Femur (tissue), 1 donor: ENCODE measurements around the gene TBCCD1.
"Not testable (repeated sequence)": the region's sequence is repeated elsewhere in the genome, so short reads cannot be mapped to it uniquely, and the experiment has no call there.

Experiments used
- DNase-seq: peaks from one replicate; pipeline ENCODE4 v3.0.0-alpha.2; 2017

The TBCCD1 gene

DNA sequence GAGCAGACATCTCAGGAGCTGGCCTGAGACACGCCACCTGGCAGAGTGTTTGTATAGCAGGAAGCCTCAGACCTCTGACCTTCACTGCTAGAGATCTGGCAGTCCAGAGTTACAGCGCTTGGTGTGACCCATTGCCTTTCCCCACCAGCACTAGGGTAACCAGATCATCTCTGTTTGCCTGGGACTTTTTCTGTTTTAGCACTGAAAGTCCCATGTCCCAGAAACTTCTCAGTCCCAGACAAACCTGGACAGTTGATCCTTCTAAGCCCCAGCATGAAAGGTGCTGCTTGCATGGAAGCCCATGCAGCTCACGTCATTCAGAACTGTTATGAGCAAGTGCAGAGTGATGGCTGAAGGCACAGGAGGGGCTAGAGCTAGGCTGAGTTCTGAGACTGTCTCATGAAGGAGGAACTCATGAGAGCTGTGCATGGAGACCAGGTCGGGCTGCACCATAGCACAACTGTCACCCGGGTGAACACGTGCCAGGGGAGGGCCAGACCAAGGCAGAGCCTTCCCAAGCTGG lies 27.5 kb upstream of the TBCCD1 start:
- no peak for DNase-seq

DNA sequence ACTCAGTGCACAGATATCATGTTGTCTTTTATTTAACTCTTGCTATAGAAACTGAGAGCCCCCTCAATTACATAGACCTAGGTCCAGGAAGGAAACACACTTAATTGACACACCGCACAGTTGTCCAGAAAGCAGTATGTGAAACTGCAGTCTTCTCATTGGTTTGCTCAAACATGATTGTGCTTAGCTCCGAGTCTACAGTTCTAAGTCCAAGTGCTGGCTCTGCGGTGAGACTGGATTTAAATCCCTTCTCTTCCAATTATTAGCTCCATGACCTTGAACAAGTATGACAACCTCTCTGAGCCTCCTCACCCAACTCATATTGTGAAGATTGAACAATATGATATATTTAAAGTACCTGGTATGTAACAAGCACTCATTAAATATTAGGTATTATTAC lies 26.7 kb upstream of the TBCCD1 start:
- no peak for DNase-seq

DNA sequence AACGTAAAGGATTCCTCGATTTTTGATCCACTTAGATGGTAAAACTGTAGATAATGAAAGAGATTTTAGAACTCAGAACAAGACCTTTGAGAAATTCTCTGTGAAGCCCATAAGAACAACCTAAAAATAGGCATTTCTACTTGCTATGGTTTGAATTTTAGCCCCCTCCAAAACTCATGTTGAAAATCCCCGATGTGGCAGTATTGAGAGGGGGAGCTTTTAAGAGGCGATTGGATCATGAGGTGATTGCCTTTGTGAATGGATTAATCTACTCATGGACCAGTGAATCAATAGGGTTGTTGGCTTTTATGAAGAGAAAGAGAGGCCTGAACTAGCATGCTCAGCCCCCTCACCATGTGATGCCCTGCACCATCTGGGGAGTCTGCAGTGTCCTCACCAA lies 25.5 kb upstream of the TBCCD1 start:
- no peak for DNase-seq

DNA sequence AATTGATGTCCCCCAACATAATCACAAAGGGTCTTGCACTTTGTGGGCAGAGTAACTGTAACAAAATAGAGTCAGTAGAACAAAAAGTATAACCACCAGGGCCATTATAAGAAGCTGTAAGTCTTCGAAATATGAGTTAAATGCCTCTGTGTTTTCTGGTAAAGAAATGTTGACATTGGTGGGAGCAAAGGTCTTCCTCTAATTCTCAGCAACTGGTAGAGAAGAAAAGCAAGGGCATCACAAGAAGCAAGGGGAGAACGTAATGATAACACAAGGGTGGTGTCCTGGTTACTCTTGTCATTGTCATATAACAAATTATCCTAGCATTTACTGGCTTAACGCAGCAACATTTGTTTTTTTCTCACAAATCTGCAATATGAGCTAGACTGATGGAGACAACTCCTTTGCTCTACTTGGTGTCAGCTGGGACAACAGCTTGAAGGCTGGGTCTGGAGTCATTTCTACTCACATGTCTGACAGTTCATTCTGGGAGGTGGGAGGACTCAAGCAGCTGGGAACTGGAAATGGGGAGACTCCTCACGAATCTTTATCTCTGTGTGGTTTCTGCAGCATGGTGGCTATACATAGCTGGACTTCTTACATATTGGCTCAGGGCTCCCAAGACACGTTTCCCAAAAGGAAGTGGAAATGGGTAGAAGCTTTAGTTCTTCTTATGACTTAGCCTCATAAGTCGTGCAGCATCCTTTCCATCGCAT lies 23.6 kb upstream of the TBCCD1 start:
- DNase-seq, result no peak

DNA sequence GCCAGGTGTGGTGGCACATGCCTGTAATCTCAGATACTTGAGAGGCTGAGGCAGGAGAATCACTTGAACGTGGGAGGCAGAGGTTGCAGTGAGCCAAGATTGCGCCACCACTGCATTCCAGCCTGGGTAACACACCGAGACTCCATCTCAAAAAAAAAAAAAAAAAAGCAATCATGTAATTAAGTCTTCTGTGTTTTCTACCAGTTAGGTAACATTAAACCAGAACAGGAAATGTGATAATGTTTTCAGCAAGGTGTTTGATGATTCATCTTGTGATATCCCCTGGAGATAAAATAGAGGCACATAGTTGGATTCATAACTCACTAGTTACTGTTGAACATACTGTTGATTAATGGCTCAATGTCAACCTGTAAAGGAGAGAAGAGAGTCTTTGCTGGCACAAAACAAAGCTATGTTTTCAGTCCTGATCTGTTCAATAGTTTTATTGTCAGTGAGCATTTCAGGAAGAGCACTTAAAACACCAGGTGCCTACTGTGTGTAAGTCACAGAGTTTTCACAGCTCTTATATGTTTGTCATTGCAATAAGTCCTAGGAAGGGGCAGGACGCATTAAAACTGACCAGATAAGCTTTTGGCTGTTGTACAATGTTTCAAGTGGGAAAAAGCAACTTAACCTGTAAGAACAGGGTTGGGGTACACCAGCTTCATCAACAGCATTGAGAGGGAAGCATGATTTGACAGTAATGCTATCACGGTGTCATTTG lies 22.9 kb upstream of the TBCCD1 start:
- DNase-seq, result no peak

DNA sequence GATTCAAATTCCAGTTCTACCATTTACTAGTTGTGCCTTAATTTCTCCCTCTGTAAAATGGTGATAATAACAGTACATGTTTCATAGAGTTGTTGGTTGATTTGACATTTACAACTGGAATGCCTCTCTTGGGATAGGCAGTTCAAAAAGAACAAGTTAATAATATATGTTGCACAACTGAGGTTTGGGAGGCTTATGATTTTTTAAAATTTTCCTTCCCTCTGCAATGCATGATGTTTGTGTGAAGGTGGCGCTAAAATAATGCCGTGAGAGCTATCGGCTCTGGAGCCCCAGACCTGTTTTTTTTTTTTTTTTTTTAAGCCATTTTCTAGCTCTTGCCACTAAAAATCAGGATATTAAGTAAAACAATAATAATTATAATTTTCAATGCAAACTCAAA lies 22.0 kb upstream of the TBCCD1 start:
- no peak for DNase-seq

DNA sequence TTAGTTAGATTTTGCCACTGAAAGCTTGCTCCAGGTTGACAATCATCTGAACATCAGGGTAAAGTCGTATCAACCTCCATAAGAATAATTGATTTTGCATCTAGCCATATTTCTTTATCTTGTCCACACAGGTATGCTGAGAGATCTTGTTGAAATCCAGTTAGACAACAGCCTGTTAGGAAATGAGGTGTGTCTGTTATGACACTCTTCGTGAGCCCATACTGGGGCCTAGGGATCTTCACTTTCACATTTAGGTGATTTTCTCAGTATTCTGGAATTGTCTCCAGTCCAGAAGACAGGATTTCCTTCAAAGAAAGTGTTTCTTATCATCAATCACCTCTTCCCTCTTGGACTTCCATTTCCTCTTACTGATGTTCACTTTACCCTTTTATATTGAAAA lies 21.5 kb upstream of the TBCCD1 start:
- no peak for DNase-seq

DNA sequence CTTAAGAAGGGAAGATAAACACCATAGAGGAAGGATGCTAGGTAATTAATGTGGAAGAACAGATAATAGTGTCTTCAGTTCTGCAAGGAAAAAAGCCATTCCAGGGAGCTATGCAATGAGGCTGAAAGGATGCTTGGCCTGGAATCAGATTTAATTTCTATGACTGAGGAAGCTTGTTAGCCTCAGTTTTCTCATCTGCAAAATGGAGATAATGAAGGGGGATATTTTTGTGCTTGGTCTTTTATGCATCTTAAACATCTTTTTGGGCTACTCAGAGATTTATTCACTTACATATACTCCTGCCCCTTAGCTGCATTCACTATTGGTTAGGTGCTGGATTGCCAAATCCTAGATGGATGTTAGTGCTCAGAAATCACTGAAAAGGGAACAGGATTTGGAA lies 20.0 kb upstream of the TBCCD1 start:
- DNase-seq, result no peak

DNA sequence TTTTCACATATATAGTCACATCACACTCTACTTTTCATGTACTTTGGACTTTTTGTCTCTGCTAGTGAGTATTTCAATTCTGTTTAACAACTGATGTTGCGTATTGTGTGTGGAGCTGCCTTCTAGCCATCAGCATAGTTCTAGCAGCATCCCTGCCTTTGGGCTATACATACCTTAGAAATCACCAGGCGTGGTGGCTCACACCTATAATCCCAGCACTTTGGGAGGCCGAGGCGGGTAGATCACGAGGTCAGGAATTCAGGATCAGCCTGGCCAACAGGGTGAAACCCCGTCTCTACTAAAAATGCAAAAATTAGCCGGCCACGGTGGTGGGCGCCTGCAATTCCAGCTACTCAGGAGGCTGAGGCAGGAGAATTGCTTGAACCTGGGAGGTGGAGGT lies 19.1 kb upstream of the TBCCD1 start:
- not testable (repeated sequence) for DNase-seq

DNA sequence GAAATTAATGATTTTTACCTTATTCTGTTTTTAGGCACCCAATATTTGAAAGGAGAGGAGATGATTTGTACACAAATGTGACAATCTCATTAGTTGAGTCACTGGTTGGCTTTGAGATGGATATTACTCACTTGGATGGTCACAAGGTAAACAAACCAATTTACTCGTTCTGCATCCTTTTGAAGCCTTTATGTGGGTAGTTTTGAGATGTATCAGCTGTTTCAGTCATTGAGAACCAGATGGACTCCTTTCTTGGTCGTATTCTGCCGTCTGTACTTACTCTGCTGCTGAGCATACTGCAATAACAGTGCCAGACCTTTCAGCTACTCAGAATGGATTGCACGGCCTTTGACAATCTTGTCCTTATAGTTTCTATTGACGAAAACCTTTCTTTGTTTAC lies 16.7 kb upstream of the TBCCD1 start:
- no peak for DNase-seq

DNA sequence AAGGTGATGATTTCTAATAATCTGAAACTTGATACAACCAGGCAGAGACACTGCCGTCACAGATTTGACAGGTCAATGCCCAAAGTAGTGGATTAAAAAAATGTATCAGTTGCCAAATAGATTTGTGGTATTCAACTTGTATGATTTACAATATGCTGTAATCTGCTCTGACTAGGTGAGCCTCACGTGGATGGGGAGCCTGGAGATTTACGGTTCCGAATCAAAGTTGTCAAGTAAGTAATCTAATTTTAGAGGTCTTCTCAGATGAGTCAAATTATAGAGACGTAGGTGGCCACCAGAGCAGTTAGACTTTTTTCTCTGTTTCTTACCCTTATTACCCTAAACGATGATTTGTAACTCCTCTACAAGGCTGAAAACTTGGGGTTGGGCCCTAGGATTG lies 15.4 kb upstream of the TBCCD1 start:
- DNase-seq, result no peak

DNA sequence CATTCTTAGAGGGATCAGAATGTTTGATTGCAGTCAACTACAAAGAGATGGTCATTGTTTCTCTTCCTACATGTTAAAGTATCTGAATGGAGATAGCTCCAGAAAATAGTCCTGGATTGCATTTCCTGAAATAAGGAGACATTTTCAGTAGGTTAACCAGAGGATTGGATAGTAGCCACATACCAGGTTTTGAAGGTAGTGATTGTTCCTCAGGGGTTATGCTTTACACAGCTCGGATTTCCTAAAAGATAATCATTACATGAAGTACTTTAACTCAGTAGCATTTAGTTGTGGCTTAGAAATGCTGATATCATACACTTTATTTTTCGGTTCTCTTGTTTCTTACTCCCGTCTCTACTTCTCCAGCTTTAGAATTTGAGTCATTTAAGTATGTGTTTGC lies 13.6 kb upstream of the TBCCD1 start:
- DNase-seq, result no peak

DNA sequence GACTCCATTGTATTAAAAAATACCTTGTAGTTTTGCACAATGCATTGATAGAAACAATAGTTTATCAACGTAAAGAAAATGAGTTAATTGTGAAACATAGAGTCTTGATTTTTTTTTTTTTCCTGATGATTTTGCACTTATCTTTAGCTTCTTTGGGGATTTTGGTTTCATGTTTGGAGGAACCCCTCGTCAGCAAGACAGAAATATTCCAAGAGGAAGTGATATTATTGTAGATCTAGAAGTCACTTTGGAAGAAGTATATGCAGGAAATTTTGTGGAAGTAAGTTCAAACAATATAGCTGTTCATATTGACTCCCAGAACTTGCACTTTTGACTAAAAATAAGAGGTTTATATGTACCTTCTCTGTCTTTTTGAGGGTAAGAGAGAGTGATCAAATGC lies 10.4 kb upstream of the TBCCD1 start:
- DNase-seq, result no peak

DNA sequence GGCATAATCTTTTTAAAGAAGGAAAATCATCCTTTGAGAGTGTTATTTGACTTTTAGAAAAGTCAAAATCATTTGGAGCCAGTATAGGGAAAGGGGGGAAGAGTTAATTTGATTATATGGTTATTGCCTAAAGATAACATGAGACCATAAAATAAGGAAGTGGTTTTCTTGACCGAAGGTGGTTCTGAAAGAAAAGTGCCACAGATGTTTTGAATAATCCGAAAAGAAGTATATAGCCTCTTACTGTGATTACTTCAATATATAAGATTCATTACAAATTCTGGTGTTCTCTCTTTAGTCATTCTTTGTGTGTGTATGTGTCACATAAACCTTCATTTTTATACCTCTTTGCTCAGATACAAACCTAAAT lies 4.5 kb upstream of the TBCCD1 start:
- no peak for DNase-seq

DNA sequence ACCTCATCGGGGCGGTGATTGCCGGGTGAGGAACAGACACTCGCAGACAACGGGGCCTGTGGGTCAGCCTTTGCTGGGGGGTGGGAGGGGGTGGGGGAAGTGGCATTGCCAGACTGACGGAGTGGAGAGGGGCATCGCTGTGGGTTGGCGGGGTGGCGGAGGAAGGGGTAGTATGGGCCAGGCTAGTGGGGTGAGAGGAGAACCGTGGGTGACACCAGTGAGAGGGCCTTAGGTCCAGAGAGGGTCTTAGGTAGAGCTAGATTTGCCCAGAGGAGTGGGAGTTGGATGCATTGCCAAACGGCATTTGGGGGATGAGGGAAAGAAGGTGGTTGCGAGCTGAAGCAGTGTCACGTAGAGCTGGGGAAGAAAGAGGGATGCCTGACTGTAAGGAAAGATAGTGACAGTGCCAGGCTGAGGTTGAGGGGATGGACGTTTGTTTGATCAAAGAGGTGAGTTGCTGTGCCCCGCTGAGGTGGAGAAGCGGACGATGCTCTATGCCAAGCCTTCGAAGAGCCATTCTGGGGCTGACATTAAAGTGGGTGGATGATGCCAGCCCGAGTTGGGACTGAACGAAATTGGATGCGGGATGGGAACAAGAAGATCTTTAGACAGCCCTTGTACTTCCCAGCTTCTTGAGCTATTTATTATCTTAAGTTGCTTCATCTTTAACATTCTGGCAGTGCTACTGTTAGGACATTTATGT lies 4.0 kb upstream of the TBCCD1 start:
- DNase-seq, result no peak

DNA sequence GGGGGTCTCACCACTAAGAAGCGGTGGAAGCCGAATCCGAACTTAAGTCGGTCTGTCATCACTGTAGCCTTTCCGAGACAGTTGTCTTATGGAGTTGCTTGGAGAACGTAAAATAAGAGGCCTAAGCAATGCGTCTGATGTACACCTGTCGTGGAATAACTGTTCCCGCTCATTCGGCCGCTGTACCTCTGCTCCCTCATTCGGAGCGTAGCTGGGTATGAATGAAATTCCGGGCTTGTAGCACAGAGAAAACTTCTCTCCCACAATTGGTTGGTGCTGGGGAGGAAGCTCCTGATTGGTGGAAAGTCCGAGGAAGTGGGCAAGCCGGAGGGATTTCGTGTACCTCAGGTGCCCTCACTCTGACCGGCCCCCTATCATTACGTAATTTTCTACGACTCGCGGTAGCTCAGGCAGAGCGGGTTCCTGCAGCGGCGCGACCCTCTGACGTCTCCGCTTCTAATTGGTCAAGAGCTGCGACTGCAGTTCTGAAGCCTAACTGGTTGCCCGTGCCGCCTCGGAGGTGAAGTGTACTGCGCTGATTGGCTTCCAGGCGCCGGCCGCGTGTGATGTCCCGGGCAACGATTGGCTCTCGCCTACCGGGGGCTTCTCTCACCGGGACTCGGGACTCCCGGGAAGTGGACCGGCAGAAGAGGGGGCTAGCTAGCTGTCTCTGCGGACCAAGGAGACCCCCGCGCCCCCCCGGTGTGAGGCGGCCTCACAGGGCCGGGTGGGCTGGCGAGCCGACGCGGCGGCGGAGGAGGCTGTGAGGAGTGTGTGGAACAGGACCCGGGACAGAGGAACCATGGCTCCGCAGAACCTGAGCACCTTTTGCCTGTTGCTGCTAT lies 3.2 kb upstream of the TBCCD1 start, which contains the start of gene DNAJB11:
Gene DNAJB11, plus strand, starts transcription at position 625 of the 845 bp plus-strand sequence. Its CDS starts 178 bp downstream, at position 803.
- DNase-seq, result peak; percentile 100

DNA sequence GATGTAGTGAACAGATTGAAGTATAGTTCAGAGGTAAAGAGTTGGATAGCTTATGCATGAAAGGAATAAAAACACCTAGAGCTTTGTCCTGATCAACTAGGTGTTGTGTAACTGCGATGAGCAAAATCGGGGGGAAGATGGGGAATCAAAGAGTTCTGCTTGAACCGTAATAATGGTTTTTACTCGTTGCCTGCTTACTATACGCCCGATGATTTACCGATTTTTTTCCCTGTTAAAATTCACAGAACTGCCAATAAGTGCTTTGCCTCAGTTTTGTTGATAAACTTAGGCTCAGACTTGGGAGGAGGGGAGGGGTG lies 2.6 kb upstream of the TBCCD1 start:
- no peak for DNase-seq

DNA sequence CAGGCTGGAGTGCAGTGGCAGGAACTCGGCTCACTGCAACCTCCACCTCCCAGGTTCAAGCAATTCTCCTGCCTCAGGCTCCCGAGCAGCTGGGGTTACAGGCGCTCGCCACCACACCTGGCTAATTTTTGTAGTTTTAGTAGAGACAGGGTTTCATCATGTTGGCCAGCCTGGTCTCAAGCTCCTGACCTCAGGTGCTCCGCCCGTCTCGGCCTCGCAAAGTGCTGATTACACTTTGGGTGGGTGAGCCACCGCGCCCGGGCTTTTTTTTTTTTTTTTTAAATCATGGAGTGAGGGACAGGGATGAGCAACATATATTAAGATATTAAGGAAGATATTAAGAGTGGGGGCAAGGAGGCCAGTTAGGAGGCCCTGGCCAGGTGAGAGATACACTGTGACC lies 2.2 kb upstream of the TBCCD1 start:
- not testable (repeated sequence) for DNase-seq

DNA sequence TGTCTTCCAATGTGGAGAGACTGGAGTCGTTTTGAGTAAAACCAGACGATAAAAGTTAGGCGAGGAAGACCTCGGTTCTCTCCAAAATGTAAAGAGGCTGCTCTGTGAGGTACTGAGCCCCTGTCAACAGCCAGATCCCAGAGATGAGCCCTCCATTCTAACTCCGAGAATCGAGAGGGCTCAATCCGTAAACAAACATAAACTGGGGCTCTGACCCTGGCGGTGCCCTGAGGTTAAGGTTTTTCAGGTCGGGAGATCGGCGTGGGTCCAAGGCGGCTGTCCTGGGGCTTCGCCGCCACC lies 417 bp downstream of the TBCCD1 start:
- no peak for DNase-seq

DNA sequence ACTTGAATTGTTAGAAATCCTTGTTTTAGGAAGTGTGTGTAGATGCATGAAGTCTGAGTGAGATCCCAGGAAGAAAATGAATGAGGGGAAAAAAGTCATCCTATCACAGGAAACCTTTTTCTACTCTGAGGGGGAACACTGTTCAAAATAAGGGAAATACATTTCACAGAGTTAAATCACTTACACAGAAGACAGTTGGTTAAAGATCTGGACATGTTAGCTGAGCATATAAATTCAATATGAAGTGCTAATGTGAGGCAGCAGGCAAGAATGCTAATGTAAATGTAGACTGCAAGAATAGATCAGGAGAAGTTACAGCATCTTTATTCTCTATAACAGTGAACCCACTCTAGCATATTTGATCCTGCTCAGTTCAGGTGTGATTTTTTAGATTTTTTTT lies 2.6 kb downstream of the TBCCD1 start:
- DNase-seq, result no peak

DNA sequence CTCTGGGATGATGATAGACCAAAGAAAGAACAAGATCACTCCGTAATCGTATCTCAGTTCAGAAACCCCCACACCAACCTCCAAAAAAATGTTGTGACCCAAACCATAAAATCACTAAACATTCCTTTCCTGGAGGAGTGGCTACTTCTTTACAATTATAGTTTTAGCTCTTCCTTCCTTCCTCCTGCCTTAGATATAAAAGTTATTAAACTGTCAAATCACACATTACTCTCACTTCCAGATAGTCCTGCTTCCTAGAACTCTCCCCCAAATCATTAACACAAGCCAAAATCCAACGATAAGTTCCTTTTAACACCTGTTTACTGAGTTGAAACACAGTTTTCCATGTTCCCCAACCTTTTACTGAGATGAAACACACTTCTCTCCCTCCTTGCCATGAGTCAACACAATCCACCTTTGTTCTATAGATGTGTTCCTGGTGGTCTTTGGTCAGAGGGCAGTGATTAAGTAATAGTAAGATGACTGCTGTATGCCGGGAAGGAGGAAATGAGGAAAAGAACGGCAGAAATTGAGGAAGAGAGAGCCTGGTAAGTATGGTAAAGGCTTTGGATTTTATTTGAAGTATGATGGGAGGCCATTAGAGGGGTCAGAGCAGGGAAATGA lies 14.6 kb downstream of the TBCCD1 start:
- no peak for DNase-seq

DNA sequence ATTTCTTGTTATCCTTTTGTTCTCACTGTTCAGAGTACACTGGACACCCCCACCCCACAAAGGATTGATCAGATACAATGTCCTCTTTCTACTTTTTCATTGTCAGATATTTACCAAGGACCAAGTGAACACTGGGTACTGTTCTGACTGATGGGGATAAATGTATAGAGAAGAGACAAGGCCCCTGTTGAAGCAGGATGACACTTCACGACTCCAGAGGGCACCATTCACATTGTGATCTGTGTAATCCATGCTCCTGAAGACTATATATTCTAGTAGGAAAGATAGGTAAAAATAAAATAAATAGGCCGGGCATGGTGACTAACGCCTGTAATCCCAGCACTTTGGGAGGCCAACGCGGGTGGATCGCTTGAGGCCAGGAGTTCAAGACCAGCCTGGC lies 15.8 kb downstream of the TBCCD1 start:
- DNase-seq, result no peak

DNA sequence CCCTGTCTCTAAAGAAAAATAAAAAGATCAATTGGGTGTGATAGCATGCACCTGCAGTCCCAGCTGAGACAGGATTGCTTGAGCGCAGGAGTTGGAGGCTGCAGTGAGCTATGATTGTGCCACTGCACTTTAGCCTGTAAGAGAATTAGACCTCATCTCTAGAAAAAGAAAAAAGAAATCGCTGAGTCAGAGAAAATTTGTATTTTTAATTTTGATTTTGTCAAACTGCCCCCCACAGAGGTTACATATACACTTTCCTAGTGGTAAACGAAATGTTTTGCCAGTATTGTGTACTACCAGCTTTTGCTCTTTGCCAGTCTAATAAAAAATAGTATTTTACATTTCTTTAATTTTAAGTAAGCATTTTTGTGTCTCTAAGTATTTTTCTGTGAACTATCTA lies 17.6 kb downstream of the TBCCD1 start:
- no peak for DNase-seq
